Glomerular visceral epithelial cell (primary cell): ENCODE results near the gene PELI2.
A peak's percentile ranks its signal among the peaks of the same experiment; 100 is the strongest.

Source experiments
- DNase-seq: peaks from one replicate; pipeline ENCODE4 v3.0.0-alpha.2; 2016; ENCODE audit errors: extremely low spot score

Gene PELI2

DNA sequence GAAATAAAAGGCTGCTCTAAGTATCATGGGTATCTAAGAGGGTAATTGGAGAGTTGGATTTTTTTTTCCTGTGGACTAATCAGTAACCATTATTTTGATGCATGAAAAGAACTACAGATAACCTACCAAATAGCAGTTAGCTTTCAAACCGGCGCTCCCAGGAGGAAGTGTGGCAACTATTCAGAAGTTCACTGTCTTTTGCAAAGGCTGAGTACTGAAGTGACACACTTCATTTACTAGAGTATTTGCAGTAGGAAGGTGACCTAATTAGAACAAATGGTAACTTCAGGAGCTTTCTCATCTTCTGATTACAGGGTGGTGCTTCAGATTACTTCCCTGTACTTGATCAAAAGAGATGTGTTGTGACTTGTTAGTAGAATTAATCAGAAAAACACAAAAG lies 87.7 kb downstream of the PELI2 start:
- no peak for DNase-seq

DNA sequence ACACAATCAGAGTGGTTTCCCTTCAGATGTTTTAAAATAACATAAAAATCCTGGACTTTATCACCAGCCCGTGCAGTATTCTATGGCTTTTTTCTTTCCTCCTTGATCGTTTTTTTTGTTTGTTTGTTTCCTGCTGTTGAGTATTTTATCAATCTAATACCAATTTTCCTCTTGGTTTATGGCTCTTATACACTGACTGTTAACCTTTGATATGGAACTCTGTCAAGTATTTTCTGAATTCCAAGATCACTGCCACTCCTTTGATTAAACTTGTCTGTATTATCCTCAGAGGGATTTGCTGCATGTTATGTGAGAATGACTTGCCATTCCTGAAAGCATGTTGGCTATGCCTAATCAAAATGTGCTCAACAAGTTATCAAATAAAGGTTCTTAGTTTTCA lies 88.4 kb downstream of the PELI2 start:
- DNase-seq = no peak

GRCh38 chr14:56207626-56208292 lies 89.5 kb downstream of the PELI2 start:
- DNase-seq = no peak

- no peak for DNase-seq
These were observed 90.3 kb downstream of the PELI2 start for GRCh38 chr14:56208520-56208919.

DNA sequence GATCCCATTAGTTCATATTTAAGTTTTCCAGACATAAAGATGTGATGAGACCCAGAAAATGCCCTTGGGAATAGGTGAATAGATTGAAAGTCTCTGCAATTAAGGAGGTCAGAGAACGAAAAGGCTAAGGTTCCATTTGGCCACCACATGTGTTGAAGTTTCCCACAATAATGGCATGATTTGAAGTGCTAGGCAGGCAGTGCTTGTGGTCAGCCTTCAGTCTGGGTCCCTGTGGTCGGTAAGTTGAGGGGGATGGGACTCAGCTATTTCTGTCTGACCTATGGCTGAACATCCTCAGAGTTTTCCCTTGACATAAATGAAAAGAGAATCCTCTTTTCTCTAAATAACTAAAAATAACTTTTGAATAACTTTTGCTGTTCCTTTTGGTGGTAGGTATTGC lies 92.4 kb downstream of the PELI2 start:
- no peak for DNase-seq

DNA sequence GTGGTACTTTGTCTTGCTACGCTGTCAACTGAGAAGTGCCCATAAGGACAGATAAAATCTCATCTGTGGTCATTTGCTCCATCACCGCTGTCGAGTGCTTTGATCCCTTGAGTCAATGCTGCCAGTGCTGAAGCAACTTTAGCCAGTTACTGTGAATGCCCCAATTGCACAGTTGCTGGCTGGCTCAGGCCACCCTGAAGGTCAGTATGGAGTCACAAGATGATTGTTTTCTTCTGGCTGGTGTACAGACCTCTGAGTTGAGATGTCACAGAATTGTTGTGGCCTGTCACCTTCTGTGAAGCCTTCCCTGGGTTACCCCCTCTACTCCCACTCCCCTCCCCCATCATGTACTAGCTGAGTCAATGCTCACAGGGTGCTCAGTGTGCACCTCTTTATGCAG lies 92.9 kb downstream of the PELI2 start:
- DNase-seq = no peak

GRCh38 chr14:56211844-56212243 lies 93.6 kb downstream of the PELI2 start:
- DNase-seq = no peak

GRCh38 chr14:56212521-56212920 lies 94.3 kb downstream of the PELI2 start:
- DNase-seq = no peak

DNA sequence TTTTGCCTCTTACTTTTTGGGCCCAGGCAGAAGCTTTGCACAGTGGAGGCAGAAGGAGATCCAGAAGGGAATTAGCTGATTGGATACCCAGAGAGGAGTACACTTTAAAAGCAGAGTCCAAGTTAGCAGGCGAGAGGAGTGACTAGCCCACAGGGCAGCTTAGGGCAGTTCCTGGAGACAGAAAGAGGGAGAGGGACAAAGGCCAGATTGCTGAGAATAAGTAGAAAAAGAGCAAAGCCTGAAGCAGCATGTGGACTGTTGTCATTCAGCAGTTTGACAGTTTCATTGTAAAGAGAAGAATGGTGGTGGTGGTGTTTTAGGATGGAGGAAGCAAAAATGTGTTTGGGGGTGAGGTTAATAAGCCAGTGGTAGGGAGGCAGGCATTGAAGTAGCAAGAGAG lies 95.1 kb downstream of the PELI2 start:
- no peak for DNase-seq

GRCh38 chr14:56215180-56215579 lies 97.0 kb downstream of the PELI2 start:
- no peak for DNase-seq

DNA sequence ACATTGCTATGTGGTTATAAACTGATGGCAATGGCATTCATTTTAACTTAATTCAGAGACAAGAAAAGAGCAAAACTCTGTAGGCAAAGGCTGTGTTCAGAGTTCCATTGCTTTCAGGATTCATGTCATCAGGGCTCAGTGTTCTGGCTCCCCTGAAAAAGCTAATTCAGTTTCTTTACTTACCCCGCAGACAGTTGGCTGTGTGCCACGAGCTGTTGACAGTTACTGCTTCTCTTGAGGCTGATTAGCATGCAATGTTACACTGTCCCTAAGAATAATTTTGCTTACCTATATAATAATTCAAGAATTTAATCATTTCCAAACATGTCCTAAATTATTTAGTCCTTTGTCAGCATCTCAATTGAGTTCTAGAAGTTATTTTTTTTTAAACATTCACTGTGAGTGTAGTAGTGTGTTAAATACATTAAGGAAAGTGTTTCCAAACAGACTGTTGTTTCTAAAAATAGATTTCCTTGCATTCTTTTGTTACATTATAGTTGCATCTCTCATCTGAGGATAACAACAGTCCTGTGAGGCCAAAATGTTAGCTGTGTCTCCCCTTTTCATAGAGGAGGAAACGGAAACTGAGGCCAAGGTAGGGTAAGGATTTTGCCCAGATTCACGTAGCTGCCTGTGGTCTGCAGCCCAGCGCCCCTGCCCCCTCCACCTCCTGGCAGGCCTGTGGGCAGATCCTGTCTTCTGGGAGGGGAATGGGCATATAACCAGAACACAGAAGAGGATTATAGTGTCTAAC lies 98.6 kb downstream of the PELI2 start:
- no peak for DNase-seq

- no peak for DNase-seq
These were observed 99.3 kb downstream of the PELI2 start for GRCh38 chr14:56217380-56218045.

GRCh38 chr14:56219666-56220413 lies 101.6 kb downstream of the PELI2 start:
- no peak for DNase-seq

- no peak for DNase-seq
These were observed 103.3 kb downstream of the PELI2 start for GRCh38 chr14:56221382-56222128.

- peak; percentile 43 for DNase-seq
These were observed 106.0 kb downstream of the PELI2 start for GRCh38 chr14:56224229-56224628.

DNA sequence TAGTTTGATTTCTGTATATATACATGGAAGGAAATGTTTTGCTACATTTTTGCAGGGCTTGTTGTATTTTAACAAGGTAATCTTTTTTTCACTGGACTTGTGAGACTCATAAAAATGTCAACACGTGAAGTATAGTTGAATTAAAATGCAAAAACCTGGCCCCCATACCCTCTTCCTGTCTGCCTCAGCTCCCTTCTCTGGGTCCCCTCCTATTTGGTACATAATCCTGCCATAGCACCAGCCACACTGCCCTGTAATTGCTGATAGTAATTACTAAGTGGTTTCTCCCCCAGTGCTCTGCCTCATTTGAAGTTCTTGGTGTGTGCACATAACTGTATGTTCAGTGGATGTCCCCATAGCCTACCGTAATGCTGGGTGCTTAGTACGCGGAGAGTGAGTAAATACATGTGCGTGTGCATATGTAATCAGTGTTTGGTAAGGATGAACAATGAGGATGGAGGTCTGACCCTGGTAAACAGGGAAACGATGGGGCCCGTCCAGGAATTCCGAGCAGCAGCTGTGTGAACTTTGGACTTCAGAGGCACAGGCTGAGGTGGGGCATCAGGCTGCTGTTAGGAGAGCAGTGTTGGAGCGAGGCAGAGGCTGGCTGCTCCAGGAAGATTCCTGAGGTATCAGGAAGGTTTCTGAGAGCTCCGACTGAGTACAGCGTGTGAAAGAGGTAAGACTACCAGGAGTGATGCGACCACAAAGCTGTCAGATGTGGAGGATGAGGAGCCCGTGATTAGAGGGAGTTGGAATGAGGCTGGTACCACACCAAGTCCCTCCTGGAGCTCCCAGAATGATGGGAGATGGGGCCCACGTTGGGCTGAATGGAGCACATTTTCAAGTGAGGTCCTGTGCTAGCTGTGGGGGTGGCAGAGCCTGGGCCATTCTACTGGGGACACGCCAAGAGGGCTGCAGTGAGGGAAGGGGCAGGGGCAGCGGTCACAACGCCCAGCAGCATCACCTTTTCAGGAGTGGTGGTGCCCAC lies 106.8 kb downstream of the PELI2 start:
- DNase-seq = no peak

GRCh38 chr14:56235388-56235787 lies 117.2 kb downstream of the PELI2 start:
- DNase-seq = no peak

- no peak for DNase-seq
These were observed 119.2 kb downstream of the PELI2 start for GRCh38 chr14:56237398-56237797.

- no peak for DNase-seq
These were observed 123.2 kb downstream of the PELI2 start for GRCh38 chr14:56241461-56241860.

GRCh38 chr14:56243110-56243509 lies 124.9 kb downstream of the PELI2 start:
- DNase-seq = no peak
